Sigmoid colon (tissue), 7 donors: ENCODE measurements around the gene LECT2. TPM values are rescaled to one million over a fixed set of nuclear protein-coding genes. Genes with fewer than 3 reads are reported as not detected.
A peak's percentile ranks its signal among the peaks of the same experiment; 100 is the strongest.

Experiments used
- DNase-seq: peaks from one replicate; pipeline ENCODE4 v3.0.0-alpha.2; 2019
- H3K27ac ChIP-seq, 4 donors: fragments of 200-600 bp; sonication (generic); one replicate each; pipeline ENCODE4 v1.5.1; 2016 to 2019; ENCODE audit warnings: mild to moderate bottlenecking in 1 of 4
- H3K27me3 ChIP-seq, 3 donors: fragments of 200-600 bp; sonication (generic); one replicate each; pipeline ENCODE4 v1.5.1; 2019; ENCODE audit warnings: mild to moderate bottlenecking in 1 of 3
- H3K36me3 ChIP-seq, 4 donors: fragments of 200-600 bp; sonication (generic); one replicate each; pipeline ENCODE4 v1.5.1; 2016 to 2019
- H3K4me1 ChIP-seq, 4 donors: fragments of 200-600 bp; sonication (generic); one replicate each; pipeline ENCODE4 v1.5.1; 2017 to 2019
- H3K4me3 ChIP-seq, 4 donors: fragments of 200-600 bp; sonication (generic); one replicate each; pipeline ENCODE4 v1.5.1; 2017 to 2019; ENCODE audit warnings: mild to moderate bottlenecking in 2 of 4, moderate library complexity in 1 of 4
- H3K9me3 ChIP-seq, 4 donors: fragments of 200-600 bp in 3 of 4; sonication (generic) in 3 of 4; one replicate each; pipeline versions ENCODE4 v1.5.1 to v1.6.1; 2013 to 2019
- EP300 ChIP-seq, 4 donors: sonication (generic); formaldehyde crosslinking; IDR thresholded peaks; one replicate each; pipeline ENCODE4 v1.6.1; 2017; ENCODE audit warnings: antibody characterized with exemption in 4 of 4
- POLR2A ChIP-seq, 2 donors: fragments of 450-650 bp; IDR thresholded peaks; one replicate each; pipeline ENCODE4 v1.6.1; 2016; ENCODE audit warnings: antibody characterized with exemption in 2 of 2, mild to moderate bottlenecking in 2 of 2, moderate library complexity in 2 of 2
- POLR2AphosphoS5 ChIP-seq, 4 donors: sonication (generic); formaldehyde crosslinking; IDR thresholded peaks; one replicate each; pipeline ENCODE4 v1.6.1; 2017; ENCODE audit warnings: antibody characterized with exemption in 4 of 4
- WGBS, 2 donors: extraction: QIAGEN DNeasy Blood & Tissue Kit; methylation state at CpG; one replicate each; pipeline ENCODE4 v1.1.7; 2013; 5-methylcytosine and 5-hydroxymethylcytosine counted together
- intact Hi-C: fragments of 100-400 bp; cut with DNase I; formaldehyde crosslinking; loops from one replicate; pipeline ENCODE4 v1.15.1; 2023
- polyA plus RNA-seq, 3 donors: library from polyadenylated mRNA; stranded (reverse); fragments of 200-250 nt; gene quantifications; one replicate each; pipeline ENCODE4 v1.2.3, GENCODE V29; 2013
- total RNA-seq, 4 donors: library from RNA; depleted of rRNA; stranded (reverse); fragments of >200 nt; gene quantifications; one replicate each; pipeline ENCODE4 v1.1.0, GENCODE V29; 2016
- TF ChIP-seq, protein P1 (sequence below), 4 experiments: fragments of 450-650 bp in 3 of 4; fragments of 200-600 bp in 1 of 4; IDR thresholded peaks; one replicate each; pipeline ENCODE4 v1.5.1; 2016 to 2019; ENCODE audit warnings: antibody characterized with exemption in 4 of 4, mild to moderate bottlenecking in 3 of 4, moderate library complexity in 2 of 4
- donor health status: healthy with polysubstance abuse.
- donor health status: Bipolar disorder and iron deficiency.
- donor health status: healthy.

LECT2 gene
- total and polyA plus RNA-seq, 7 donors: not detected

DNA sequence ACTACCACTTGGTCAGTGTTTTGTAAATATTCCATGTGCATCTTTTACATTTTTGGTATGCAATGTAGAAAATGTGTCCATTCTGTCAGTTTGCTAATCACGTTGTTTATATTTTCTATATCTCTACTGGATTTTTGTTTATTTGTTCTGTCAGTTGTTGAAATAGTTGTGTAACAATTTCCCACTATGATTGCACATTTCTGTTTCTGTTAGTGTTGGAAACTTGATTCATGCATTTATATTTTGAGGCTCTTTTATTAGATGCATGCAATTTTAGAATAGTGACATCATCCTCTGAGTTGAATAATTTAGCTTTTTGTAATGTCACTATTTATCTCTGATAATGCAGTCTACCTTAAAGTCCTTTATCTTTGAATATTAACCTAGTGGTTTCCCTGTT is 25.8 kb upstream of the LECT2 start:
- Histone ChIP-seq H3K4me3 (no peak overlapping the region), H3K4me1 (peaks cover 0 to 12% (median 6%) of the 10 kb centered on the region in 4 donors), H3K9me3 (no peaks in the 10 kb centered on the region), H3K27me3 (no peaks in the 10 kb centered on the region), H3K36me3 (no peaks in the 10 kb centered on the region), H3K27ac (no peak overlapping the region)
- no peak for DNase-seq
- WGBS, 2 donors: 75 to 77% methylated on average over 1 of the region's 1 CpG
- TF ChIP-seq POLR2A (IDR thresholded peaks at IDR 0.05) (no peak), EP300 (IDR thresholded peaks at IDR 0.05) (no peak), POLR2AphosphoS5 (IDR thresholded peaks at IDR 0.05) (no peak)
- TF ChIP-seq, protein P1, sequence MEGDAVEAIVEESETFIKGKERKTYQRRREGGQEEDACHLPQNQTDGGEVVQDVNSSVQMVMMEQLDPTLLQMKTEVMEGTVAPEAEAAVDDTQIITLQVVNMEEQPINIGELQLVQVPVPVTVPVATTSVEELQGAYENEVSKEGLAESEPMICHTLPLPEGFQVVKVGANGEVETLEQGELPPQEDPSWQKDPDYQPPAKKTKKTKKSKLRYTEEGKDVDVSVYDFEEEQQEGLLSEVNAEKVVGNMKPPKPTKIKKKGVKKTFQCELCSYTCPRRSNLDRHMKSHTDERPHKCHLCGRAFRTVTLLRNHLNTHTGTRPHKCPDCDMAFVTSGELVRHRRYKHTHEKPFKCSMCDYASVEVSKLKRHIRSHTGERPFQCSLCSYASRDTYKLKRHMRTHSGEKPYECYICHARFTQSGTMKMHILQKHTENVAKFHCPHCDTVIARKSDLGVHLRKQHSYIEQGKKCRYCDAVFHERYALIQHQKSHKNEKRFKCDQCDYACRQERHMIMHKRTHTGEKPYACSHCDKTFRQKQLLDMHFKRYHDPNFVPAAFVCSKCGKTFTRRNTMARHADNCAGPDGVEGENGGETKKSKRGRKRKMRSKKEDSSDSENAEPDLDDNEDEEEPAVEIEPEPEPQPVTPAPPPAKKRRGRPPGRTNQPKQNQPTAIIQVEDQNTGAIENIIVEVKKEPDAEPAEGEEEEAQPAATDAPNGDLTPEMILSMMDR (IDR thresholded peaks at IDR 0.05): no peak
- intact Hi-C loops: no loop called here

DNA sequence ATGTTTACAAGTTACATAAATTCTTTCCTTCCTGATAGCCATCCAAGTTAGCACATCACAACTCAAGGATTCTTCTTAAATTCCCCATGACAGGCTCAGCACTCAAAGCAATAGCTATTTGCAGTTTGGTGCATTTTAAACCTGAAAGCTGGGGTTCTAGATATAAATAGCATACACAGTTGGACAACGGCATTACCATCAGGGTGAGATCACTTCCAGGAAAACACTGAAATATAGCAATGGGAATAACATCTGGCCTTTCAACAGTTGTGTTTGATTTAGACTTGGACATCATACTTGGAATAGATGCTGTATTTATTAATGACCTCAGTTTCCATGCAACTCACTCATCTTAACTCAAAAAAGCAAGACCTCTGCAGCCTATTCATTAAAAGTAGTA is 24.7 kb upstream of the LECT2 start:
- intact Hi-C loops: no loop called here
- whole genome bisulfite sequencing, 2 donors: 70 to 71% methylated on average over 1 of the region's 1 CpG
- Histone ChIP-seq H3K36me3 (no peaks in the 10 kb centered on the region), H3K9me3 (no peaks in the 10 kb centered on the region), H3K4me3 (no peak overlapping the region), H3K27me3 (no peaks in the 10 kb centered on the region), H3K27ac (peak overlapping the region in 1 of 4 donors; percentile 45), H3K4me1 (peaks cover 0 to 12% (median 6%) of the 10 kb centered on the region in 4 donors)
- TF ChIP-seq, protein P1 (IDR thresholded peaks at IDR 0.05): no peak
- TF ChIP-seq EP300 (IDR thresholded peaks at IDR 0.05) (no peak), POLR2AphosphoS5 (IDR thresholded peaks at IDR 0.05) (peak in 2 of 4 donors; percentile 11 to 58), POLR2A (IDR thresholded peaks at IDR 0.05) (no peak)
- no peak for DNase-seq

DNA sequence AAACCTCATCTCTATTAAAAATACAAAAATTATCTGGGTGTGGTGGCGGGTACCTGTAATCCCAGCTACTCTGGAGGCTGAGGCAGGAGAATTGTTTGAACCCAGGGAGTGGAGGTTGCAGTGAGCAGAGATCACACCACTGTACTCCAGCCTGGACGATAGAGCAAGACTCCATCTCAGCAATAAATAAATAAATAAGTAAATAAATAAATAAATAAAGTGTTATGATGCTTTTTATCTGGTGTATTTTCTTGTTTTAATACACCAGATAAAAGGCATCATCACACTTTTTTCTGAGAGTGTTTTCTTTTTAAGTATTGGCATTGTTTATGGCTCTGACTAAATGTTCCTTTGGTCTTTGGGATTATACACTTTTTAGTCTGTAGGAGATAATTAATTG is 24.2 kb upstream of the LECT2 start:
- H3K9me3 ChIP-seq: no peaks in the 10 kb centered on the region
- H3K27me3 ChIP-seq: no peaks in the 10 kb centered on the region
- H3K36me3 ChIP-seq: no peaks in the 10 kb centered on the region
- no peak overlapping the region for H3K4me3 ChIP-seq
- peak overlapping the region in 1 of 4 donors; percentile 45 for H3K27ac ChIP-seq
- H3K4me1 ChIP-seq: peaks cover 0 to 16% (median 8%) of the 10 kb centered on the region in 4 donors
- intact Hi-C loops: no loop called here
- TF ChIP-seq, protein P1 (IDR thresholded peaks at IDR 0.05): no peak
- no peak for TF ChIP-seq EP300 (IDR thresholded peaks at IDR 0.05)
- no peak for TF ChIP-seq POLR2A (IDR thresholded peaks at IDR 0.05)
- no peak for TF ChIP-seq POLR2AphosphoS5 (IDR thresholded peaks at IDR 0.05)
- 94 to 95% methylated on average over 2 of the region's 2 CpGs for WGBS, 2 donors
- DNase-seq: no peak

DNA sequence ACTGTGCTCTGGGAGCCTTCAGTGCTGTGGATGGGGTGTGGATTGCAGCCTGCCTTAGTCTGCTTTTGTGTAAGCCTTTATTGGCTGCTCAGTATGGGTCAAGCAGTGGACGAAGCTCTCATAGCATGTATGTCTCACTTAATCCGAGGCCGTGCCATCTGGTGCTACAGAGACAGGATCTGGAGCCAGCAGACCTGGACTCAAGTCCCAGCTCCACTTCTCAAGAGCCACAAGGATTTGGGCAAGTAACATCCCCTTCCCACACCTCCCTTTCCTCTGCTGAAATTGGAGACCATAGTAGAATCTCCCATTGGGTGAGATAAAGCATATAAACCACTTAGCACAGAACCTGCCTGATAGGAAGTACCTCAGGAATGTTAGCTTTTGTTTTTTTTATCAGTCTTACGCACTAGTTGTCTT is 23.4 kb upstream of the LECT2 start:
- no peak overlapping the region for H3K27ac ChIP-seq
- intact Hi-C loops: no loop called here
- H3K4me3 ChIP-seq: no peak overlapping the region
- no peak for TF ChIP-seq POLR2AphosphoS5 (IDR thresholded peaks at IDR 0.05)
- no peak for TF ChIP-seq EP300 (IDR thresholded peaks at IDR 0.05)
- no peak for TF ChIP-seq POLR2A (IDR thresholded peaks at IDR 0.05)
- TF ChIP-seq, protein P1 (IDR thresholded peaks at IDR 0.05): no peak
- H3K36me3 ChIP-seq: no peaks in the 10 kb centered on the region
- H3K9me3 ChIP-seq: no peaks in the 10 kb centered on the region
- 84 to 91% methylated on average over 4 of the region's 4 CpGs for WGBS, 2 donors
- no peak for DNase-seq
- no peaks in the 10 kb centered on the region for H3K27me3 ChIP-seq
- H3K4me1 ChIP-seq: peaks cover 0 to 22% (median 10%) of the 10 kb centered on the region in 4 donors

DNA sequence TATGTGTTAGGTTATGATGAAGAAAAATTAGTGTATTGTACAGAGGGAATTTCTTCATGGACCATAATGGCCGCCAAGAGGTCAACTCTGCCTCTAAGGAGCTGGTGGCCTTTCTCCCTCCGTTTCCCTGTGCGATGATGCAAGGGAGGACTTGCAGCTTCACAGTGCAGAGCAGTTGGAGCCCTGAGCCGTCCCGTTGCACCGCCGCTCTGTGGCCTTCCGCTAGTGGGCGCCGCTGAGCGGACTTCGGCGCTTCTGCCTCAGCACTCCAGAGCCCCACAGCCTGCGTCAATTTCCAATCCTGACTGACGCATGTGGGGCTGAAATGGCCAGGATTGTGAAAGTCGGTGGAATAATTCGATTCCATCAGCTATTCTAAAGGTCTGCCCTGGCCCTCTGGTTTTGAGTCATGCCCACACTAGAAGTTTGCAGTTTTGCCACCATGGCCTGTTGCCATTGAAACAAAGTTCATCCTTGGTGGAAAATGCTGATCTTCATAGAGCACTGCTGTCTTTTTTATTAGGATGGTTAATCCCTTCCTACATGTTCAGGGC is 22.7 kb upstream of the LECT2 start:
- H3K27me3 ChIP-seq: no peaks in the 10 kb centered on the region
- TF ChIP-seq EP300 (IDR thresholded peaks at IDR 0.05): peak in 1 of 4 donors; percentile 40
- TF ChIP-seq, protein P1 (IDR thresholded peaks at IDR 0.05): peak in 2 of 4 experiments; percentile 14 to 36
- TF ChIP-seq POLR2A (IDR thresholded peaks at IDR 0.05): no peak
- no peaks in the 10 kb centered on the region for H3K36me3 ChIP-seq
- H3K4me1 ChIP-seq: peaks cover 0 to 22% (median 10%) of the 10 kb centered on the region in 4 donors
- peak; percentile 80 for DNase-seq
- intact Hi-C loops: no loop called here
- no peaks in the 10 kb centered on the region for H3K9me3 ChIP-seq
- H3K4me3 ChIP-seq: no peak overlapping the region
- no peak overlapping the region for H3K27ac ChIP-seq
- 16 to 27% methylated on average over 17 of the region's 17 CpGs for WGBS, 2 donors
